Measurements from ENCODE around the gene CFDP1. TPM values are rescaled to one million over a fixed set of nuclear protein-coding genes. Genes with fewer than 3 reads are reported as not detected.

The CFDP1 gene
- total and polyA plus RNA-seq, 2 of the 13 experiments (the other 11 are each of a cell fraction or from before 2014, with no cell fraction given) = 78.6 to 153 TPM

DNA sequence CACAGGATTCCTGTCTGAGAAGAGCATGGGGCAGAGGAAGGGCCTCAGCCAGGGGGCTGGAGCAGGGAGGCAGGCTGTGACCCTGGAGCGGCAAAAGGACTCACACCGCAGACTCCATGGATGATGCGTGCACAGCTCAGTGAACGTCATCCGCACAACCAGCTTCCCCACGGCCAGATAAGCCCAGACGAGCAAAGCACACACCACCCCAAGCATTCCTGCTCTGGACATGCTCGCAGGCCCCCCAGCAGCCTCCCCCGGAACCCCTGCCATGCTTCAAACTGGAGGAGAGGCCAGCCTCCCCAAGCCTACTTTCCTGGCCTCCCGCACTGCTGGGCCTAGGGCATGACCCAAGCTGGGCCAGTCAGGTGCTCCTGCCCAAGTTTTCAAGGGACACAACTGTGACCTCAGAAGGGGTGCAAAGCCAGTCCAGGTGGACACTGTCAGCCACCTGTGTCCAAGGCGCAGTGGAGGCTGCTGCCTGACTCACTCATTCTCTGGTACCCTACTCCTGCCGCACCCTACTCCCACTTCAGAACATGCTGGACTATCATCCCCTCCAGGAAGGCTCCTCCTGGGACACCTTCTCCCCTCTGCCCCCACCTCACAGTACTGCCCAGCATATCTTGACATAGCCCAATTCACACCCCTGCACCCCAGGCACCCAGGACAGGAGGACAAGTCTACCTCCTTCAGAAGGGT is 186.6 kb downstream of the CFDP1 start (continued):
- TF ChIP-seq, protein P1, sequence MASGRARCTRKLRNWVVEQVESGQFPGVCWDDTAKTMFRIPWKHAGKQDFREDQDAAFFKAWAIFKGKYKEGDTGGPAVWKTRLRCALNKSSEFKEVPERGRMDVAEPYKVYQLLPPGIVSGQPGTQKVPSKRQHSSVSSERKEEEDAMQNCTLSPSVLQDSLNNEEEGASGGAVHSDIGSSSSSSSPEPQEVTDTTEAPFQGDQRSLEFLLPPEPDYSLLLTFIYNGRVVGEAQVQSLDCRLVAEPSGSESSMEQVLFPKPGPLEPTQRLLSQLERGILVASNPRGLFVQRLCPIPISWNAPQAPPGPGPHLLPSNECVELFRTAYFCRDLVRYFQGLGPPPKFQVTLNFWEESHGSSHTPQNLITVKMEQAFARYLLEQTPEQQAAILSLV (CRISPR knock-in tag; IDR thresholded peaks at IDR 0.05; ENCODE audit: borderline replicate concordance) = no peak
- TF ChIP-seq REPIN1 (CRISPR knock-in tag; IDR thresholded peaks at IDR 0.05; ENCODE audit: borderline replicate concordance, low read depth) (0 out of 2 replicates have a peak, but pooled peaks have one; percentile 6), ZNF773 (CRISPR knock-in tag; IDR thresholded peaks at IDR 0.05; ENCODE audit: borderline replicate concordance) (no peak), PRPF4 (IDR thresholded peaks at IDR 0.05; ENCODE audit: low read depth, low read length, poor library complexity, severe bottlenecking) (peak; percentile 5), ZNF24 (IDR thresholded peaks at IDR 0.05) (no peak), ARNT2 (CRISPR knock-in tag; IDR thresholded peaks at IDR 0.05; ENCODE audit: low read depth) (0 out of 2 replicates have a peak, but pooled peaks have one; percentile 40), BCL6 (CRISPR knock-in tag; IDR thresholded peaks at IDR 0.05) (no peak), PHF21A (CRISPR knock-in tag; IDR thresholded peaks at IDR 0.05) (no peak), ZFX (CRISPR knock-in tag; IDR thresholded peaks at IDR 0.05; ENCODE audit: low read depth) (0 out of 2 replicates have a peak, but pooled peaks have one; percentile 18), MYPOP (CRISPR knock-in tag; IDR thresholded peaks at IDR 0.05) (no peak; the same call in 1 of the 2 replicates), ZNF235 (CRISPR knock-in tag; IDR thresholded peaks at IDR 0.05; ENCODE audit: borderline replicate concordance) (no peak), NR1H2 (CRISPR knock-in tag; IDR thresholded peaks at IDR 0.05; ENCODE audit: borderline replicate concordance, low read depth) (no peak), BRD4 (CRISPR knock-in tag; IDR thresholded peaks at IDR 0.05) (peak; percentile 72; the same call in 1 of the 2 replicates), ZNF670 (CRISPR knock-in tag; IDR thresholded peaks at IDR 0.05; ENCODE audit: borderline replicate concordance) (no peak), ZNF775 (CRISPR knock-in tag; IDR thresholded peaks at IDR 0.05; ENCODE audit: borderline replicate concordance) (no peak), ZNF704 (CRISPR knock-in tag; IDR thresholded peaks at IDR 0.05; ENCODE audit: borderline replicate concordance) (no peak), YY1 (IDR thresholded peaks at IDR 0.05; ENCODE audit: insufficient read depth, insufficient replicate concordance, low read depth, low read length) (no peak), ZNF143 (CRISPR knock-in tag; IDR thresholded peaks at IDR 0.05) (no peak)
- TF ChIP-seq, protein P2, sequence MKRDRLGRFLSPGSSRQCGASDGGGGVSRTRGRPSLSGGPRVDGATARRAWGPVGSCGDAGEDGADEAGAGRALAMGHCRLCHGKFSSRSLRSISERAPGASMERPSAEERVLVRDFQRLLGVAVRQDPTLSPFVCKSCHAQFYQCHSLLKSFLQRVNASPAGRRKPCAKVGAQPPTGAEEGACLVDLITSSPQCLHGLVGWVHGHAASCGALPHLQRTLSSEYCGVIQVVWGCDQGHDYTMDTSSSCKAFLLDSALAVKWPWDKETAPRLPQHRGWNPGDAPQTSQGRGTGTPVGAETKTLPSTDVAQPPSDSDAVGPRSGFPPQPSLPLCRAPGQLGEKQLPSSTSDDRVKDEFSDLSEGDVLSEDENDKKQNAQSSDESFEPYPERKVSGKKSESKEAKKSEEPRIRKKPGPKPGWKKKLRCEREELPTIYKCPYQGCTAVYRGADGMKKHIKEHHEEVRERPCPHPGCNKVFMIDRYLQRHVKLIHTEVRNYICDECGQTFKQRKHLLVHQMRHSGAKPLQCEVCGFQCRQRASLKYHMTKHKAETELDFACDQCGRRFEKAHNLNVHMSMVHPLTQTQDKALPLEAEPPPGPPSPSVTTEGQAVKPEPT (CRISPR knock-in tag; IDR thresholded peaks at IDR 0.05; ENCODE audit: low read depth) = no peak
- TF ChIP-seq, protein P3, sequence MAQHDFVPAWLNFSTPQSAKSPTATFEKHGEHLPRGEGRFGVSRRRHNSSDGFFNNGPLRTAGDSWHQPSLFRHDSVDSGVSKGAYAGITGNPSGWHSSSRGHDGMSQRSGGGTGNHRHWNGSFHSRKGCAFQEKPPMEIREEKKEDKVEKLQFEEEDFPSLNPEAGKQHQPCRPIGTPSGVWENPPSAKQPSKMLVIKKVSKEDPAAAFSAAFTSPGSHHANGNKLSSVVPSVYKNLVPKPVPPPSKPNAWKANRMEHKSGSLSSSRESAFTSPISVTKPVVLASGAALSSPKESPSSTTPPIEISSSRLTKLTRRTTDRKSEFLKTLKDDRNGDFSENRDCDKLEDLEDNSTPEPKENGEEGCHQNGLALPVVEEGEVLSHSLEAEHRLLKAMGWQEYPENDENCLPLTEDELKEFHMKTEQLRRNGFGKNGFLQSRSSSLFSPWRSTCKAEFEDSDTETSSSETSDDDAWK (CRISPR knock-in tag; IDR thresholded peaks at IDR 0.05) = no peak

Measured in HepG2 (cell line).